AG10803 (cell line): ENCODE measurements around the gene CPPED1.

ENCODE experiments used
- DNase-seq: peaks from one replicate; pipeline ENCODE4 v3.0.0; 2010; ENCODE audit warnings: low read depth
- H3K4me3 ChIP-seq: 2 replicates; pipeline ENCODE4 v1.5.1; 2011; ENCODE audit warnings: mild to moderate bottlenecking, low read length, control low read depth
- TF ChIP-seq, protein P1 (sequence below): conservative IDR thresholded peaks from 2 replicates; pipeline ENCODE4 v1.5.1; 2011; ENCODE audit warnings: mild to moderate bottlenecking, low read length, control low read depth, inconsistent platforms

Gene CPPED1

GRCh38 chr16:12764813-12765488, 38.7 kb downstream of the CPPED1 start:
- TF ChIP-seq, protein P1, sequence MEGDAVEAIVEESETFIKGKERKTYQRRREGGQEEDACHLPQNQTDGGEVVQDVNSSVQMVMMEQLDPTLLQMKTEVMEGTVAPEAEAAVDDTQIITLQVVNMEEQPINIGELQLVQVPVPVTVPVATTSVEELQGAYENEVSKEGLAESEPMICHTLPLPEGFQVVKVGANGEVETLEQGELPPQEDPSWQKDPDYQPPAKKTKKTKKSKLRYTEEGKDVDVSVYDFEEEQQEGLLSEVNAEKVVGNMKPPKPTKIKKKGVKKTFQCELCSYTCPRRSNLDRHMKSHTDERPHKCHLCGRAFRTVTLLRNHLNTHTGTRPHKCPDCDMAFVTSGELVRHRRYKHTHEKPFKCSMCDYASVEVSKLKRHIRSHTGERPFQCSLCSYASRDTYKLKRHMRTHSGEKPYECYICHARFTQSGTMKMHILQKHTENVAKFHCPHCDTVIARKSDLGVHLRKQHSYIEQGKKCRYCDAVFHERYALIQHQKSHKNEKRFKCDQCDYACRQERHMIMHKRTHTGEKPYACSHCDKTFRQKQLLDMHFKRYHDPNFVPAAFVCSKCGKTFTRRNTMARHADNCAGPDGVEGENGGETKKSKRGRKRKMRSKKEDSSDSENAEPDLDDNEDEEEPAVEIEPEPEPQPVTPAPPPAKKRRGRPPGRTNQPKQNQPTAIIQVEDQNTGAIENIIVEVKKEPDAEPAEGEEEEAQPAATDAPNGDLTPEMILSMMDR, result no peak
- no peak for DNase-seq
- H3K4me3 ChIP-seq, result no peak overlapping the region

DNA sequence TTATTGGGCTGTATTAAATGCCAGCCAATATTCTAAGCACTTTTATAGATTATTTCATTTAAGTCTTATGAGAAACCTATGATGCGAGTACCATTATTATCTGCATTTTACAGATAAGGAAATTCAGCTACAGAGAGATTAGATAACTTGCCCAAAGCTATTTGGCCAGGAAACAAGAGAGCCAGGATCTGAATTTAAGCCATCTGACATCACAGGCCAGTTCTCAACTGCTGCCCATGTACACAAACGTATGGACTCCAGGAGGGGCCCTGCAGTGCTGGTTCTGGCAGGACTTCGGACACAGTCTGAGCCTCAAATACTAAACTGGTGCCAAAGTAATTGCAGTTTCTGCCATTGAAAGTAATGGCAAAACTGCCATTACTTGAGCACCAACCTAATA, 40.2 kb downstream of the CPPED1 start:
- H3K4me3 ChIP-seq, result no peak overlapping the region
- TF ChIP-seq, protein P1, result no peak
- no peak for DNase-seq

- TF ChIP-seq, protein P1, result no peak
- H3K4me3 ChIP-seq, result no peak overlapping the region
- DNase-seq, result no peak
Observed at GRCh38 chr16:12760819-12761611, 42.7 kb downstream of the CPPED1 start.

DNA sequence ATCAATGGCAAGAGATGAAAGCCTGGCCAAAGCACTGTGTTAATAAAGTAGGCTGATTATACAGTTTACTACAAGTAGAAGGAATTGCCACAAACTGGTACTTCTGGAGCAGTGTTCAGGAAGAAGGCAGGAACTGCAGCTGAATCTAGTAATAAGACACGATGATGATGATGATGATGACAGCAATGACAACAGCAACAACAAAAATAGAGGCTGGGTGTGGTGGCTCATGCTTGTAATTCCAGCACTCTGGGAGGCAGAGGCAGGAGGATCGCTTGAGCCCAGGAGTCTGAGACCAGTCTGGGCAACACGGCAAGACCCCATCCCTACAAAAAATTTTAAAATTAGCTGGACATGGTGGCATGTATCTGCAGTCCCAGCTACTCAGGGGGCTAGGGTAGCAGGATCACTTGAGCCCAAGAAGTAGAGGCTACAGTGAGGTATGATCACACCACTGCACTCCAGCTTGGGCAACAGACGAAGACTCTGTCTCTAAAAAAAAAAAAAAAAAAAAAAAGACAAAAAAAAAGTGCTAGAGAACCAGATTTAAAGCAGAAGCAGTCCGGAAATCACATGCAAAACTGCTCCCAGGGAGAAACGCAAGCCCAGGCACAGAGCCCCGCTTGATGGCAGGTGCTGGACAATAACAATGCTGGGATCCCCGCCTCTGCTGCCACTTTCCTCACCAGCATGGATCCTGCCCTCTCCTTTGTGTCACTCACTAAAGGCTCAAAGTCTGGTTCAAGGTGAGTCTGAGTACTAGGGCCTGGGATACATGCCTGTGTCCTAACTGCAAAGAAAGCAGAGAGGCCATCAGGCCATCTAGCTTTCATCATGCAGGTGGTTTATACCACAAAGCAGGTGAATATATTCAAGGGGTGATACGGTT, 44.8 kb downstream of the CPPED1 start:
- no peak for DNase-seq
- TF ChIP-seq, protein P1, result no peak
- H3K4me3 ChIP-seq, result no peak overlapping the region

DNA sequence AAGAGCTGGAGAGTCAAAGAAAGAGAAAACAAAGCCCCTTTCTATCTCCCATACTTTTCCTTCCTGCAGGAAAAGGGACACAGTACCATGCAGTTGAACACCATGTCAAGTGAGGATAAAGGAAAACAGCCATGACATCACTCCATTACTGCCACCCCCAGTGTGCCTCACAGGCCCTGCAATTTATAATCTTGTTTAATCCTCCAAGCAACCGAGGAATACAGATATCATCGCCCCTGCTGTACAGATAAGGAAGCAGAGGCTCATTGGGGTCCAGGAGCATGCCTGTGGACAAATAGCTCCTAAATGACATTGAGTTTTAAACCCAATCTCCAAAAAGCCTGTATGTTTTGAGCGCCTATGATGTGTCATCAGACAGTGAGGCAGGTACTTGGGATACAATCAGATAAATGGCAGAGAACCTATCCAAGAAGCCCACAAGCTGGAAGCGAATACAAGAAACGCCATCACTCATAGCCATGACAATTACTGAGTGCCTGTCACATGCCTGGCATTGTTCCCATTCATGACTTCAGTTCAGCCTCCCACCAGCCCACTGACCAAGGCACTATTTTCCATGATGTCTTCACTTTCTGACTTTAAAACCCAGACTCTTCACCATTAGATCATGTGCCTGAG, 45.5 kb downstream of the CPPED1 start:
- no peak for DNase-seq
- TF ChIP-seq, protein P1, result no peak
- no peak overlapping the region for H3K4me3 ChIP-seq

DNA sequence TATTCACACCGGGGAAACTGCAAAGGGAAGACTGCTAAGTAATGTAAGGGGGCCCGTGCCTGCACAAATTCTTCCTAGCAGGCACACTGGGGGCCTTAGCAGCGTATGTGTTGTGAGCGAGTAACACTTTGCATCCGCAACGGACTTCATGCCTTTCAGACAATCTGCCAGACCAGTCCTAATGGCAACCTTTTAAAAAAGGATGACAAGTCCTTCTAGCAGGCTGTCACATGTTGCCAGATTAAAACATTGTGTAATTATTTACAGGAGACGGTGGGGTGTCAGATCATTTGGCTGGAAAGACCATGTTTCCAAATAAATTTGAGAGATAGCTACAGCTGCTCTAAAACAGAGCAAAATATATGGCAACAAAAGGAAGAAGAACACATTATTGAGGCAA, 46.1 kb downstream of the CPPED1 start:
- TF ChIP-seq, protein P1, result no peak
- DNase-seq, result no peak
- H3K4me3 ChIP-seq, result no peak overlapping the region
